Measurements from ENCODE around the gene SESN1.

DNA sequence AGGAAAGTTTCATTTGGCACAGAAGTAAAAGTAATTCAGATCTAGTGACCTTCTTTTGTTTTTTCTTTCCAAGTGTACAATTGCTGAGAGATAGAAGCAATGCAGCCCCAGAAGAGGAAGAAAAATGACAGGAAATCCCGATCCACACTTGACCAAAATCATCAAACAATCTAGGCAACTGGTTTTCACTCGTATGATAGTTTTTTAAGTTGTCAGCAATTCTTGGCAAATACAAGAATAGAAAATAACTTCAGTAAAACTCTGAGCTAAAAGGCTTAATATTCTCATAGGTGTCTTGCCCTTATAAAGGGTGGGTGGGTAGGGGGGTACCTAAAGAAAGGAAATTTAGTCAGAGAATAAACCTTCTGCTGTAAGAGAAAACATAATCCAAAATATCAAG is 36.0 kb downstream of the SESN1 start:
- TF ChIP-seq, protein P1, sequence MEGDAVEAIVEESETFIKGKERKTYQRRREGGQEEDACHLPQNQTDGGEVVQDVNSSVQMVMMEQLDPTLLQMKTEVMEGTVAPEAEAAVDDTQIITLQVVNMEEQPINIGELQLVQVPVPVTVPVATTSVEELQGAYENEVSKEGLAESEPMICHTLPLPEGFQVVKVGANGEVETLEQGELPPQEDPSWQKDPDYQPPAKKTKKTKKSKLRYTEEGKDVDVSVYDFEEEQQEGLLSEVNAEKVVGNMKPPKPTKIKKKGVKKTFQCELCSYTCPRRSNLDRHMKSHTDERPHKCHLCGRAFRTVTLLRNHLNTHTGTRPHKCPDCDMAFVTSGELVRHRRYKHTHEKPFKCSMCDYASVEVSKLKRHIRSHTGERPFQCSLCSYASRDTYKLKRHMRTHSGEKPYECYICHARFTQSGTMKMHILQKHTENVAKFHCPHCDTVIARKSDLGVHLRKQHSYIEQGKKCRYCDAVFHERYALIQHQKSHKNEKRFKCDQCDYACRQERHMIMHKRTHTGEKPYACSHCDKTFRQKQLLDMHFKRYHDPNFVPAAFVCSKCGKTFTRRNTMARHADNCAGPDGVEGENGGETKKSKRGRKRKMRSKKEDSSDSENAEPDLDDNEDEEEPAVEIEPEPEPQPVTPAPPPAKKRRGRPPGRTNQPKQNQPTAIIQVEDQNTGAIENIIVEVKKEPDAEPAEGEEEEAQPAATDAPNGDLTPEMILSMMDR (IDR thresholded peaks at IDR 0.05 in 8 of 11, conservative IDR thresholded peaks at IDR 0.05 in 3 of 11) = no peak
- TF ChIP-seq POLR2A (IDR thresholded peaks at IDR 0.05) = no peak
